ENCODE measurements around the gene IGFL1.
A peak's percentile ranks its signal among the peaks of the same experiment; 100 is the strongest.
"Not testable (repeated sequence)": the region's sequence is repeated elsewhere in the genome, so short reads cannot be mapped to it uniquely, and the experiment has no call there.

IGFL1 gene

DNA sequence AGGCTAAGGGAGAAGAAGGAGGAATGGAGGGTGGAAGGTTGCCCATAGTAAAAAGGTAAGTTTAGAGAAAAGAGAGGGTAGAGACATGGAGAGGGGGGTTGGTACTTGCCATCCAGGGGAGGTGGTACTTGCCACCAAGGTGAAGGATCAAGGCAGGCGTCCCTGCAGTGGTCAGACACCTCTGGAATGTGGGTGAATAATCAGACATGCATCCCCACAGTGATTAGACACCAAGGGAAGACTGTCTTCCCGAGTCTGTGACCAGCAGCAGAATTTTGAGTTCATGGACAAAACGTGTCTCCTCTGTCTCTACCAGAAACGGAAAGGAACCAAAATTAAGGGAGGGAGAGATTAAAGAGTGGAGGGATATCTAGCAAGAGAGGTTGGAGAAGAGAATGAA, 27.1 kb upstream of the IGFL1 start:
- no peak for DNase-seq

DNA sequence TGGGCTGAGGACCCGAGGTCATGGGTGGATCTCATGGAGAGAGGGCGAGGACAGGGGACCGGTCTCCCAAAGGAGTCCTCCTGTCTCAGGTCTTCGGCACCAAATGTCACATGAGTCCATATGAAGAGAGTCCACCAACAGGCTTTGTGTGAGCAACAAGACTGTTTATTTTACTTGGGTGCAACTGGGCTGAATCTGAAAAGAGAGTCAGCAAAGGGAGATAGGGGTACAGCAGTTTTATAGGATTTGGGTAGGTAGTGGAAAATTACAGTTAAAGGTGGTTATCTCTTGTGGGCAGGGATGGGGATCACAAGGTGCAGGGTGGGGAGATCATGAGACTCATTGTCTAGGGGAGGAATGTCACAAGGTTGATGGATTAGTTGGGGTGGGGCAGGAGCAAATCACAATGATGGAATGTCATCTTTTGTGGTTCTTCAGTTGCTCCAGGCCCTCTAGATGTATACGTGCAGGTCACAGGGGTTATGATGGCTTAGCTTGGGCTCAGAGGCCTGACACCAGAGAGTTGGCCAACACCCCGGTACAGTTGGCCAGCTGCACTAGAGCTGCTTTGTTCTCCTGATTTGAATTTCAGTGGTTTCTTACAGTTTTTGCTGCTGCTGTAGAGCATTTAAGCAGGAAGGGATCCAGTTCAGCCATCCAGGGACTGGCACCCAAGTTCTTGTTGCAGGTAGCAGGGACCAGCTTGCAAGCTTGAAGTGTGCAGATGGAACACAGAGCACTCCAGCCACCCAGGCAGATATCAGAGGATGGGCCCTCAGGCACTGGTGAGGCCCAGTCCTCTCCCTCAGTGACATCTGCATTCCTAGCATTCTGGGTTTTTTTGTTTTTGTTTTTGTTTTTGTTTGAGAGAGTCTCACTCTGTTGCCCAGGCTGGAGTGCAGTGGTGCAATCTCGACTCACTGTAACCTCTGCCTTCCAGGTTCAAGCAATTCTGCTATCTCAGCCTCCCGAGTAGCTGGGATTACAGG, 26.4 kb upstream of the IGFL1 start:
- no peak for DNase-seq

DNA sequence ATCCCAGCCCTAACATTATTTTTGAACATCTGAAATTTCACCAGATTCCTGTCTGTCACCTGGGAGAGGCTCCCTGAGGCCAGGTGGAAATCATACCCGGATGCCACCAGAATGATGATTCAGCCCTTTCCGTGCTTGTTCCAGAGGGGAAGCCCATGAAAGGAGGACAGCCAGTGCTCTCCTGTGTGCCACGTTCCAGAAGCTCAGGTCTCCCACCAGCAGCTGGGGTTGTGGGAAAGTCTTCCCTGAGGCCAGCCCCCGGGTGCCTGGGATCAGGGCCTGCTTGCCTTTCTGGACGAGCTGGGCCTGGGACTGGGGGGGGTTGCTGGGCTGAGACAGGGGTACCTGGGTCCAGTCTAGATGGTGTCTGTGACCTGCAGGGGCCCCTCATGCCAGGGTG, 25.5 kb upstream of the IGFL1 start:
- no peak for DNase-seq

DNA sequence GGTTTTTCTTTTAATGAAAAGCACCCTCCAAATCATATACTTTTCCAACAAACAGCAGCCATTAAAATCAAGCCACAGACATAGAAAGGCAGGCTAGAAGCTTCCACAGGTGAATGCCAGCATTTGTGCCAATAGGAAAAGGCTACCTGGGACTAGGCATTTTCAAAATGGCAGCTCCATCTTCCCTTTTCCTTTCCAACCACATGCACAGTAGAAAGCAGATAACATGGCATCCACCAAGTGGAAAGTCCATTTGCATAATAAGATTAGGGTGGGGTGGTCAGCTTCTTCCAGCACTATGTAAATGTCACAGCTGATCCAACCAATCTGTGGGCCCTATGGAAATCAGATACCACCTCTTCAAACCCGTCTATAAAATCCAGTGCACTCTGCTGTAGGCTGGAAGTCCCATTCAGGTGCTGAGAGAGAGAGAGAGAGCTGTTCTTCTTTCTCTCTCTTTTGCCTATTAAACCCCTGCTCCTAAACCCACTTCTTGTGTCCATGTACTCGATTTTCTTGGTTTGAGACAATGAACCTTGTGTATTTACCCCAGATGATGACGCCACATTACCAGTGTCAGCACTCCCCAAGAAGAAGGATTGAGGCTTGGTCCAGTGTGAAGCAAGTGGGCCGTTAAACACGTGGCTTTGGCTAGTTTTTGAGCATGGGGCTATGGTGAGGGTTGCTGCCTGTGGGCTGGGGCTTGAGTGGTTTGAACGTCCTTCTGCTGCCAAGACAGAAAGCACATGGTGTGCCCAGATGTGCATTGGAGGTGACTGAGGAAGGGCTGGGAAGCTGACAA, 24.2 kb upstream of the IGFL1 start:
- no peak for DNase-seq

DNA sequence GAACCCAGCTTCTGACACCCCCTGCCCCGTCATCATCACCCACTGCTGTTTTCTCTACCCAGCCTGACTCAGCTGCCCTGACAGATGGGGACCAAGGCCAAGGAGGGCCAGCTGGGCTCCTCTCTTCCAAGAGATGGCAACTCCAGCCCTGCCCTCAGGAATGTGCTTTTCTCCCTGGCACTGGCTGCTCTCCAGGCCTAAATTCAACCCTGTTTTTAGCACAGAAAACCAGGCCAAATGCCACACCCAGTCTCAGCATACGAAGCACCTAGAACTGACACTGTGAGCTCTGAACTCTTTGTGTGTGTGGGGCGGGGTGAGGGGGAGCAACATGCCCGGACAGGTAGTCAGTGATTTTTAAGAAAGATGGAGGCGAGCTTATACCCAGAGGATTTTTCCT, 23.4 kb upstream of the IGFL1 start:
- no peak for DNase-seq

DNA sequence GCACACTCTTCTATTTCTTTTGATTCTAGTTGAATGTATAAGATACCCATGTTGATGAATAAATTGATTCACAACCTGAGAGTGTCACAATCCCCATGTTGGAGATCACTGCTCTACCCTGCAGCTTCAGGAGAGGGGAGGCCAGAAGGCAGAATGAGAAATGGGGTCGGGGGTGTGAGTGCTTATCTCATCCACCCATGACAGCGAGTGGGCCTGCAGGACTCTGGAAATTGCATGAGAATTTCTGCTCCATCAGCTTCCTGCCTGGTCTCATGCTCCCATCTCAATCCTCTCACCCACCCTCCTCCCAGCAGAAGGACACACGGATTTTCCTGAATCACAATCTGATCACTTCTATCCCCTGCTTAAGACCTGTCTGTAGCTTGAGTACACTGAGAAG, 22.9 kb upstream of the IGFL1 start:
- DNase-seq = no peak

DNA sequence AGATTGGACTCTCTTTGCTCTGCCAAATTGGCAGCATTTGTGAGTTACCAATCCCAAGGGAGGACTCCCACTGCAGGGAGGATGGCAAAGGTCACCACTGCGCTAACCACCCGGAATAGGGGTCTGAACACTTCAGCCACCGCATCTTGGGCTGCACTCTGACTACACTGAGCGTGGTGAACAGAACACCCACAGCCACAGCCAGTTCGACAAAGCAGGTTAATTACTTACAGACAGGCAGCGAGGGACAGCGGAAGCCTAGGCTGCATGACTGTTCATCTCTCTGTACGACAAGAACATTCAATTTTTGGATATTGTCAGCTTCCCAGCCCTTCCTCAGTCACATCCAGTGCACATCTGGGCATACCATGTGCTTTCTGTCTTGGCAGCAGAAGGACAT, 21.7 kb upstream of the IGFL1 start:
- not testable (repeated sequence) for DNase-seq

DNA sequence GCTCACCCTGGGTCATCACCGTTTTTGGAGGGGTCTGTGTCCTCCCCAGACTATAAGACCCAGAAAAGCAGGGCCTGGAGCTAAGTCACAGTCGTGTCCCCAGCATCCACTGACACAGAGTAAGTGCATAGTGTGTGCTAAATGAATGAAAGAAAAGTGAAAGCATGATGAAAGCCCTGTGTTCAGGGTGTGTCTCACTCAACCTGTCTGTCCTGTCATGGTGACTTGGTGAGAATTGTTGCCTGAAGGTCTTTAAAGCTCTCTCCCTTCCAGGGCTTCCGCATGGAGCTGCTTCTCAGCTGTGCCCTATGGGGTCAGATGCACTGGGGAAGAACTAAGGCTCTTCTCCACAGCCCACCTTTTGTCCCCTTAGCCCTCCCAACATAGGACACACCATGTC, 20.5 kb upstream of the IGFL1 start:
- no peak for DNase-seq

DNA sequence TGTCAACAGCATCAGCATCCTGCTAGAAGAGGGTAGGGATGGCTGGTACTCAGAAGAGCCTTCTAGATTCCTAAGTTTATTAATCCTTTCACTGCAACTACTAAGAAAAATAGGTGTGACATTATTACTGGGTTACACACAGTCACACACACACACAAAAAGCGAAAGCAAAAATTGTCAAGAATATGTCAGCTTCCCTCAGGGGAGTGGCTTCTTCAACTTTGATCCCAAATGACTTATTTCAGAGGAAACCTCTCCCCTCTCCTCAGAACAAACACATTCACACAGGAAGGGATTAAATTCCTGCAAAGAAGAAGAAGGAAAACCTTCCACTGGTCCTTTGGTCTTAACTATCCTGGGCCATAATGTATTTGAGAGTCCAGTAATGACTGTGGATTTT, 20.1 kb upstream of the IGFL1 start:
- no peak for DNase-seq

DNA sequence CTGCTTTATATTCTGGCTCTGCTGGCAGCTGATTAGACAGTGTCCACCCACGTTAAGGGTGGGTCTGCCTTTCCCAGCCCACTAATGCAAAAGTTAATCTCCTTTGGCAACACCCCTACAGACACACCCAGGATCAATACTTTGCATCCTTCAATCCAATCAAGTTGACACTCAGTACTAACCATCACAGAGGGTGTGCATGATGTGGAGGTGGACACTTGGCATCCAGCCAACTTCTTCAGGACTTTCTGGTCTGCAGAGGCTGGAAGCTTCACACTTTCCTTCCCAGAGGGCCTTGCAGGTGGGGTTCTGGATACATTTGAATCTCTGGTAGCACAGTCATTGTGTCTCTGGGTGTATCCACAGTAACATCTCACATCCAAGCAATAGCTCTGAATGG, 18.9 kb upstream of the IGFL1 start:
- DNase-seq = no peak

DNA sequence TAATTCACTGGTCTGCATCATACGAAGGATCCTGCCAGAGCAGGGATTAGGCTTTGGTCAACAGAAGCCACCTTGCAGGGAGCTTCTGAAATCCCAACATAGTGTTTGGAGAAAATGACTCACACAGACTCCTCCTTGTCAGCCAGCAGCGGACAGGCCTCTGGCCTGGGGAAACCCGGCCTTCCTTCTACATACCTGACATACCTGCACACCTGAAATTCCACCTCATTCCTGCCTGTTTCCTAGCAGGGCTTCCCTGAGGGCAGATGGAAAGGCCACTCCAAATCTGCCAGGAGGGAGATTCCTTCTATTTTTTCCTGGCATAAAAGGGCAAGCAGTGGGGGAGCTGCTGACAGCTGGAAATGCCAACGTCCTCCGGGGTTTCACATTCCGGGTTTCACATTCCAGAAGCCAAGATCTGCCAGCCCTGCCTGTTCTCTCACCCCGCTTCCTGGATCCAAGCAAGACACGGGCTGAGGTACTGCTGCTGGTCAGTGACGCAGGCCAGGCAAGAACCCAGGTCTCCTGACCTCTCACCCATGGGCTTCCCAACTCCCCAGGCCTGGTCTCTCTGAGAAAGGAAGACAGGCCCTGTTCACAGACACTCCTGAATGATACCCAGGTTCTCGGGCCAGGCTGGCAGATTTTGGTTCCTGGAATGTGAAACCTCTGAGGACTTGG, 18.2 kb upstream of the IGFL1 start:
- peak; percentile 52 for DNase-seq

DNA sequence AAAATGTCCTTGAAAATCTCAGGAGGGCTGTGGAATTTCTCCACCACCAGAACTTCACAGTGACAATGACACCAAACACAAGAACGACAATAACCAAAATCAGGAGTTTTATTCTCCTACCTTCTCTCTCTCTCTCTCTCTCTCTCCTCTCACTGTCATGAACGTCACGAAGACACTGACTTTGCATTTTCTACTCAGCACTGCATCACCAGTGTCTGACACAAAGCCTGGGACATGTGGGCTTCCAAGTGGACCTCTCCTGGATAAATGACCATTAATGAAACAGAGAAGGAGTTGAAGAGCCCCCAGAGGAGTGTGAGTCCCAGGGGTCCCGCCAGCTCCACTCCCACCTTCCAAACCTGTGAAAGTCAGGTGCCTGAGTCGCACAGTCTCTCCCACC, 16.9 kb upstream of the IGFL1 start:
- not testable (repeated sequence) for DNase-seq

DNA sequence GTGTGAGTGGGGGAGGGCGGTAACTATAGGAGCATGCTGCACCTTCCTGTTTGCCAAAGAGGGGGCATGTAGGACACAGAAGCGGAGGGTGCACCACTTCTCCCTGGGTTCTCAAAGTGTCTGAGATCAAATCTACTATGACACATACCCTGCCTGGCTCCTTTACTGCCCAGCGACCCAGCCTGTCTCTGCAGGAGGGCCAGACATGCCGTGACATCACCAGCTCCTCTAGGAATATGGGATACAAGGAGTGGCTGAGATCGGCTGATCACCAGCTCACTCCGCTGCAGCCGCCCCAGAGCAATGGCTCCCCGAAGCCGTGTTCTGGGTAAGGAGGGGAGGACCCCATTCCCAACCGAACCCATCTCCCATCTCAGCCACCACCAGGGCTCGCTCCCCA, 16.4 kb upstream of the IGFL1 start:
- peak; percentile 34 for DNase-seq

DNA sequence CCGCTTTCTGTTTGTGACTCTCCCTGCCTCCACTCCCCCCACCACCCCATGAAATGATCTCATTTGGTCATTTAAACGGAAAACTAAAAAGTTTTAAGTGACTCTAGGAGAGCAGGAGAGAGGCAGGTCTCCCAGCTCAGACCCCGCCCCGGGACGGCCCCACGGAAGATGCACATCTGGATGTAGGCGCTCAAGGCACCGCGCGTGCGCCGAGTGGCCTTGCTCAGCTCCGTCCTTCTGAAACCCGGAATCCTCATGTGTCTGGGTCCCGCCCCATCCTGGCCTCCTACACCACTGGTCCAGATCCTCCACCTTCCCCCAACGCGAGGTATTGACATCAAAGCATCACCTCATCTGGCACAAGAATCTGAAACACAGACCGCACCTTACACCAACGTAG, 15.7 kb upstream of the IGFL1 start:
- DNase-seq = no peak

DNA sequence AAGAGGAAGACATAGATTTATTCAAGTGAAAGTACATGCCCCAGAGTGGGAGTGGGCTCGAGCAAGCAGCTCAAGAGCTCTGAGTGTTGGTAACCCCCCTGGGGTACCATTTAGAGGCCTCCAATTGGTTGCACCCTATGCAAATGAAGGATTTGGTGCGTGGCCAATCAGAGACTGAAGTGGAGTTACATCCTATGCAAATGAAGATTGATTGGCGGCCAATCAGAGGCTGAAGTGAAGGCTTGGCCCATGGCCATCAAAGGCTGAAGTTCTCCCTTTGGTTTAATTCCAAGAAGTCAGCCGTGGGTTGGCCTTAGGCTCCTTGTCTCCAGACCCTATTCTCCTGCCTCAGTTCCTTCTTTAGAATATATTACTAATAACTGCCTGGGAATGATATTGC, 12.9 kb upstream of the IGFL1 start:
- no peak for DNase-seq

DNA sequence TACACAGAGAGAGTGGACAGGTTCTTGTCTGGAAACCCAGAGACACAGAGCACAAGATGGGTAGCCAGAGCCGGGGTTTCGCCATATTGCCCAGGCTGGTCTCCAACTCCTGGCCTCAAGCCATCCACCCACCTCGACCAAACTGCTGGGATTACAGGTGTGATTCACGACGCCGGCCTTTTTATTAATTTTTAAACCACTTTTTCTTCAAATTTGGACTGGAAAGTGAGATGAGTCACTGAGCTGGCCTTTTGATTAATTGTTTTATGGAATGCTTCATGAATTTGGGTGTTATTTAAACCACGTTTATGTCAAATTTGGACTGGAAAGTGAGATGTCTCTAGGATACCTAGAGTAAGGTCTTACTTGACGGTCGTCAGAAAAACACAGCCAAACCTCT, 12.1 kb upstream of the IGFL1 start:
- DNase-seq = no peak

DNA sequence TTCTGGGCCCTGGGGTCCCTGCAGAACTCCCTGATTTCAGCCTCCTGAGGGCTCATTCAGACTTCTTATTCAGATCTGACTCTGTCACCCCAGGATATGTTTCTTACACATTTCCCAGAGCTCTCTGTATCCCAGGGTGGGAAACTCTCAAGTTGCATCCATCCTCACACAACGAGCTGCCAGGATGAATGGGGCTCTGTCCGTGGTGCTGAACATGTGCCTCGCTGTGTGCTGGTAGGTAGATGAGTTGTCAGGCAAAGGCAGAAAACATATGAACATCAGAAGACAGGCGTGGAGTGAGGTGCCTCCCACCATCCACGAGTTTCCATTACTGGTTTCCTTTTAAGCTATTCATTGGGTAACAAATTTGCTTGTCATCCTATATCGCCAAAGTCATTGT, 11.4 kb upstream of the IGFL1 start:
- peak; percentile 39 for DNase-seq

DNA sequence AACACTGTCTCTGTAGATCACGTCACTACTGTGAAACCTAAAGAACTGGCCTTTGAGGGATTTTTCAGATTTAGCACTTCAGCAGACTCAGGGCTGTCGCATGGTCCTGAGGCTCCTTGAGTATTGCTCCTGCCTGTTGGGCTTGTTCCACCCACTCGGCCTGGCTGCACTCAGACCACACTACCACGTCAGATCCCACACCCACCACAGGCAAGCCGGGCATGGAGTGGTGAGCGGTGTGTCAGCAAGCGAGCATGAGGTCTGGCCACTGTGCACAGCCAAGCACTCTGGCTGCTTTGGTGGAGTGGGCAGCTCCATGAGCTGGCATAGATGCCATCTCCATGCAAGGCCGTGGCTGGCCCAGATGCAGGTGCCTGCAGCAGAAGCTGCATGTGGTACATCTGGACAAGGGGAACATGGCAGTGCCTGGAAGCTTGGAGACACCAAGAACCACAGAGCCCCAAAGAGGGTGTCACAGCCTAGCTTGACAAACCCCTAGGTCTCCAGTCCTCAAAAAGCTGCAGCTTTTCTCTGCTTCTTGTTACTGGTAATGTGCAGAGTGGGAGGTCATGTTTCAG, 9.4 kb upstream of the IGFL1 start:
- no peak for DNase-seq

DNA sequence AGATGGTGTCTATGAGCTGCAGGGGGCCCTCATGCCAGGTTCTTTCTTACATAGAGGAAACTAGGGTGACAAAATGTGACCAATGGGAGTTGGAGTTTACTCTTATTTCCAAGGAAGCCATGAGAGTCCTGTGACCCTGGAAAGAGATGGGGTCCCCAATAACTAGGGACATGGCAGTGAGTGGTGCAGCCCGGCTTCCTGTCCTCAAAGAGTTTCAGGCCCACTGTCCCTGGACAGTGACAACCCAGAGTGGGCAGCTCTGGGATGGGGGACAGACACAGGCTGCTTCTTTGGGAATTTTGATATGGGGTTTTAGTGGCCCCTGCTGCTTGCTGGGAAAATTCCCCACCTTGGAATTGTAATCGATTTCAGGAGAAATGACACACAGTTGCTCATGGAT, 8.4 kb upstream of the IGFL1 start:
- DNase-seq = no peak

DNA sequence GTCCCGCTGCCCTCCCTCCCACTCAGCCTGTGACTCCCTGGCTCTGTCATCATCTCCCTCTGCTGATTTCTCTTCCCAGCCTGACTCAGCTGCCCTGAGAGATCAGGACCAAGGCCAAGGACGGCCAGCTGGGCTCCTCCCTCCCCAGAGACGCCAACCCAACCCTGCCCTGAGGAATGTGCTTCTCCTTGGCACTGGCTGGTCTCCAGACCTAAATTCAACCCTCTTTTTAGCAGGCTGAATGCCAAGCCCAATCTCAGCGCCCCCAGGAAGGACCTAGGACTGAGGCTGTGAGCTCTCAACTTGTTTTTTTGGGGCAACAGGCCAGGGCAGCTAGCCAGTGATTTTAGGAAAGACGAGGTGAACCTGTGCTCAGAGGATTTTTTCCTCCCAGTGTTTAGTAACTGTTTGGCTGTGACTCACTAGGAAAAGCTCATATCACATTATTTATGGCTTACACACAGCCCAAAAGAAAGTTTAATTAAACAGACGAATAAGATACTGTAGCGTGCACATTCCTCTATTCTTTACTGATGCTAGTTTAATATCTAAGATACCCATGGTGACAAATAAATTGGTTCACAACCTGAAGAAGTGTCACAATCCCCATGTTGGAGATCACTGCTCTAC, 7.4 kb upstream of the IGFL1 start:
- peak; percentile 37 for DNase-seq

DNA sequence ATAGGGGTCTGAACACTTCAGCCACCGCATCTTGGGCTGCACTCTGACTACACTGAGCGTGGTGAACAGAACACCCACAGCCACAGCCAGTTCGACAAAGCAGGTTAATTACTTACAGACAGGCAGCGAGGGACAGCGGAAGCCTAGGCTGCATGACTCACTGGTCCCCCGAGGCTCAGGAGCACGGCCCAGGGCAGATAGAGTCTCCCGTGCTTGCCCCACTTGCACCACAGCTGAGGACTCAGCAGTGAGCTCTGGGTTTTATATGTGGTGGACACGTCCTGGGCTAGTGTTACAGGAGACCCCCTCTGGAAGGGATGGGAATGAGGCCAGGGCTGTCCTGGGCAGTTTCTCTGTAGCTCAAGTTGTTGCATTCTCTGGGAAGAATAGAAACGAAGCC, 5.8 kb upstream of the IGFL1 start:
- DNase-seq = peak; percentile 15

DNA sequence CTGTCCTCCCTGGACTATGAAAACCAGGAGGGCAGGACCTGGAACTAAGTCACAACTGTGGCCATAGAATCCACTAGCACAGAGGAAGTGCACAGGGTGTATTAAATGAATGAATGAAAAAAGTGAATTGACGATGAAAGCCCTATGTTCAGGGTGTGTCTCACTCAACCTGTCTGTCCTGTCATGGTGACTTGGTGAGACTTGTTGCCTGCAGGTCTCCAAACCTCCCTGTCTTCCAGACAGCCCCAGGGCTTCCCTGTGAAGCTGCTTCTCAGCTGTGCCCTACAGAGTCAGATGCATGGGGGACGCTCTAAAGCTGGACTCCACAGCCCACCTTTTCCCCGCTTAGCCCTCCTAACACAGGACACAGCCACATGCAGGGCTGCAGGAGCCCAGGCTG, 4.8 kb upstream of the IGFL1 start:
- no peak for DNase-seq
